GM23338 (cell line): ENCODE measurements around the gene TIAM1. TPM values are rescaled to one million over a fixed set of nuclear protein-coding genes. Genes with fewer than 3 reads are reported as not detected.

ENCODE experiments used
- ATAC-seq: fragments of 200-7000 bp; cut with Tn5 transposase; 3 replicates; pipeline ENCODE4 v1.9.1; 2020
- DNase-seq: peaks from one replicate; pipeline ENCODE4 v3.0.0-alpha.2; 2015; ENCODE audit warnings: low spot score
- H2AFZ ChIP-seq: fragments of 200-600 bp; sonication (generic); 2 replicates; pipeline ENCODE4 v1.8.0; 2016; ENCODE audit warnings: antibody characterized with exemption, mild to moderate bottlenecking, moderate library complexity
- H3F3A ChIP-seq: fragments of 200-600 bp; sonication (generic); replicated peaks from 2 replicates; pipeline ENCODE4 v1.8.0; 2017; ENCODE audit warnings: antibody characterized with exemption, mixed run types, low read depth
- H3K27ac ChIP-seq: fragments of 200-600 bp; sonication (generic); 2 replicates; pipeline ENCODE4 v1.6.1; 2016; ENCODE audit warnings: low read depth
- H3K27me3 ChIP-seq: fragments of 200-600 bp; sonication (generic); 2 replicates; pipeline ENCODE4 v1.8.0; 2016; ENCODE audit warnings: mild to moderate bottlenecking, mixed run types, moderate library complexity; ENCODE audit not compliant: insufficient read depth
- H3K36me3 ChIP-seq: fragments of 200-600 bp; sonication (generic); 2 replicates; pipeline ENCODE4 v1.8.0; 2016; ENCODE audit warnings: mild to moderate bottlenecking; ENCODE audit not compliant: insufficient read depth
- H3K4me1 ChIP-seq: fragments of 200-600 bp; sonication (generic); 2 replicates; pipeline ENCODE4 v1.8.0; 2016; ENCODE audit warnings: mild to moderate bottlenecking, moderate library complexity; ENCODE audit not compliant: insufficient read depth
- H3K4me2 ChIP-seq: fragments of 200-600 bp; sonication (generic); 2 replicates; pipeline ENCODE4 v1.7.1; 2017; ENCODE audit warnings: mixed run types
- H3K4me3 ChIP-seq: fragments of 200-600 bp; sonication (generic); 2 replicates; pipeline ENCODE4 v1.6.1; 2016; ENCODE audit warnings: mixed run types
- H3K79me2 ChIP-seq: fragments of 200-600 bp; sonication (generic); replicated peaks from 2 replicates; pipeline ENCODE4 v1.8.0; 2017; ENCODE audit warnings: mild to moderate bottlenecking; ENCODE audit not compliant: insufficient read depth
- H3K9me2 ChIP-seq: fragments of 200-600 bp; sonication (generic); 2 replicates; pipeline ENCODE4 v1.8.0; 2017; ENCODE audit not compliant: insufficient read depth
- H4K20me1 ChIP-seq: fragments of 200-600 bp; sonication (generic); replicated peaks from 2 replicates; pipeline ENCODE4 v1.8.0; 2017; ENCODE audit warnings: mild to moderate bottlenecking; ENCODE audit not compliant: insufficient read depth
- H3K27ac Mint-ChIP-seq: 2 replicates; pipeline ENCODE4 v1.8.0; 2020; ENCODE audit warnings: inconsistent platforms, mild to moderate bottlenecking, moderate library complexity, mixed read lengths
- H3K27me3 Mint-ChIP-seq: 3 replicates; pipeline ENCODE4 v1.8.0; 2022; ENCODE audit warnings: low read depth, mild to moderate bottlenecking, moderate library complexity, mixed read lengths, inconsistent platforms; ENCODE audit not compliant: insufficient read depth, poor library complexity
- H3K36me3 Mint-ChIP-seq: 3 replicates; pipeline ENCODE4 v1.8.0; 2021; ENCODE audit warnings: low read depth, mild to moderate bottlenecking, inconsistent platforms, moderate library complexity, mixed read lengths
- H3K4me1 Mint-ChIP-seq: 3 replicates; pipeline ENCODE4 v1.8.0; 2020; ENCODE audit warnings: mild to moderate bottlenecking, inconsistent platforms, mixed read lengths
- H3K4me3 Mint-ChIP-seq: 3 replicates; pipeline ENCODE4 v1.8.0; 2021; ENCODE audit warnings: moderate library complexity, mild to moderate bottlenecking, inconsistent platforms, mixed read lengths
- H3K9me3 Mint-ChIP-seq: 3 replicates; pipeline ENCODE4 v1.8.0; 2020; ENCODE audit warnings: moderate library complexity, mild to moderate bottlenecking, inconsistent platforms, mixed read lengths
- CREB1 ChIP-seq: fragments of 250-450 bp; sonication (Bioruptor Pico); IDR thresholded peaks from 2 replicates; pipeline ENCODE4 v1.5.0; 2020; ENCODE audit warnings: low read depth, mild to moderate bottlenecking, moderate library complexity
- CTCF ChIP-seq, 2 experiments: fragments of 200-600 bp in 1 of 2; sonication (generic) in 1 of 2; conservative IDR thresholded peaks; 2 replicates each; pipeline versions ENCODE4 v1.5.1 to v1.6.1; 2016 to 2017; ENCODE audit warnings: antibody characterized with exemption in 2 of 2, low read depth in 2 of 2, mild to moderate bottlenecking in 2 of 2, moderate library complexity in 1 of 2
- EZH2 ChIP-seq: fragments of 200-600 bp; sonication (generic); IDR thresholded peaks from one replicate; pipeline ENCODE4 v1.8.0; 2017; ENCODE audit warnings: antibody characterized with exemption, mild to moderate bottlenecking, low read depth; ENCODE audit not compliant: unreplicated experiment
- JUNB ChIP-seq: IDR thresholded peaks from one replicate; pipeline ENCODE4 v1.6.1; 2016; ENCODE audit warnings: antibody characterized with exemption; ENCODE audit not compliant: unreplicated experiment
- NANOG ChIP-seq: IDR thresholded peaks from 2 replicates; pipeline ENCODE4 v1.6.1; 2016; ENCODE audit warnings: antibody characterized with exemption, borderline replicate concordance
- POLR2AphosphoS5 ChIP-seq: IDR thresholded peaks from 2 replicates; pipeline ENCODE4 v1.6.1; 2016; ENCODE audit warnings: antibody characterized with exemption, low read depth
- REST ChIP-seq: IDR thresholded peaks from one replicate; pipeline ENCODE4 v1.6.1; 2018; ENCODE audit warnings: antibody characterized with exemption; ENCODE audit not compliant: unreplicated experiment
- STAT1 ChIP-seq: IDR thresholded peaks from one replicate; pipeline ENCODE4 v1.6.1; 2016; ENCODE audit warnings: antibody characterized with exemption; ENCODE audit not compliant: unreplicated experiment
- ZNF114 ChIP-seq: fragments of 250-450 bp; sonication (Bioruptor Pico); IDR thresholded peaks from 2 replicates; pipeline ENCODE4 v1.5.0; 2020; ENCODE audit warnings: mild to moderate bottlenecking, moderate library complexity
- ZNF331 ChIP-seq: fragments of 250-450 bp; sonication (Bioruptor Pico); IDR thresholded peaks from 2 replicates; pipeline ENCODE4 v1.5.0; 2020; ENCODE audit warnings: low read depth, mild to moderate bottlenecking, moderate library complexity
- polyA plus RNA-seq: library from polyadenylated mRNA; unstranded; fragments of >200 nt; fragmentation: Nextera tagmentation; extraction: Ambion mirVana; gene quantifications from 2 replicates; pipeline ENCODE4 v1.2.1, GENCODE V29; 2016
- total RNA-seq: library from RNA; depleted of rRNA; stranded (reverse); fragments of >200 nt; shearing (Covaris generic); gene quantifications from 2 replicates; pipeline ENCODE4 v1.2.3, GENCODE V29; 2014
- TF ChIP-seq, protein P1 (sequence below): IDR thresholded peaks from 2 replicates; pipeline ENCODE4 v1.6.1; 2016; ENCODE audit warnings: antibody characterized with exemption
- TF ChIP-seq, protein P2 (sequence below): fragments of 250-450 bp; sonication (Bioruptor Pico); IDR thresholded peaks from 2 replicates; pipeline ENCODE4 v1.5.0; 2020; ENCODE audit warnings: mild to moderate bottlenecking, moderate library complexity

The TIAM1 gene
- total and polyA plus RNA-seq, 2 experiments from 2014 or later: 18.5 to 20.0 TPM

GRCh38 chr21:31248598-31248997 lies 95.5 kb downstream of the TIAM1 start (continued):
- TF ChIP-seq ZNF114 (CRISPR knock-in tag) (no peak), ZNF331 (CRISPR knock-in tag) (no peak), STAT1 (no peak), JUNB (no peak), REST (no peak), CREB1 (no peak), EZH2 (no peak), POLR2AphosphoS5 (no peak)
- TF ChIP-seq, protein P1, sequence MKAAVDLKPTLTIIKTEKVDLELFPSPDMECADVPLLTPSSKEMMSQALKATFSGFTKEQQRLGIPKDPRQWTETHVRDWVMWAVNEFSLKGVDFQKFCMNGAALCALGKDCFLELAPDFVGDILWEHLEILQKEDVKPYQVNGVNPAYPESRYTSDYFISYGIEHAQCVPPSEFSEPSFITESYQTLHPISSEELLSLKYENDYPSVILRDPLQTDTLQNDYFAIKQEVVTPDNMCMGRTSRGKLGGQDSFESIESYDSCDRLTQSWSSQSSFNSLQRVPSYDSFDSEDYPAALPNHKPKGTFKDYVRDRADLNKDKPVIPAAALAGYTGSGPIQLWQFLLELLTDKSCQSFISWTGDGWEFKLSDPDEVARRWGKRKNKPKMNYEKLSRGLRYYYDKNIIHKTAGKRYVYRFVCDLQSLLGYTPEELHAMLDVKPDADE: no peak

GRCh38 chr21:31243611-31244010 lies 100.5 kb downstream of the TIAM1 start:
- H3K36me3 Mint-ChIP-seq: peaks cover 68% of the 10 kb centered on the region
- Histone ChIP-seq H4K20me1 (no peaks in the 10 kb centered on the region; the same call in 1 of the 2 replicates), H3F3A (no peaks in the 10 kb centered on the region), H3K4me3 (no peak overlapping the region), H2AFZ (no peak overlapping the region), H3K36me3 (peaks cover 21% of the 10 kb centered on the region), H3K9me2 (no peaks in the 10 kb centered on the region), H3K27ac (no peak overlapping the region), H3K27me3 (no peaks in the 10 kb centered on the region), H3K4me2 (no peak overlapping the region), H3K79me2 (no peaks in the 10 kb centered on the region), H3K4me1 (no peaks in the 10 kb centered on the region)
- DNase-seq: no peak
- peaks cover 4% of the 10 kb centered on the region for H3K27me3 Mint-ChIP-seq
- H3K9me3 Mint-ChIP-seq: peaks cover 37% of the 10 kb centered on the region
- H3K4me3 Mint-ChIP-seq: no peak overlapping the region
- H3K4me1 Mint-ChIP-seq: no peaks in the 10 kb centered on the region
- H3K27ac Mint-ChIP-seq: no peak overlapping the region
- TF ChIP-seq POLR2AphosphoS5 (no peak), NANOG (no peak), CTCF (conservative IDR thresholded peaks at IDR 0.05; ENCODE audit: low read depth in 2 of 2) (no peak), STAT1 (no peak)
- TF ChIP-seq, protein P2, sequence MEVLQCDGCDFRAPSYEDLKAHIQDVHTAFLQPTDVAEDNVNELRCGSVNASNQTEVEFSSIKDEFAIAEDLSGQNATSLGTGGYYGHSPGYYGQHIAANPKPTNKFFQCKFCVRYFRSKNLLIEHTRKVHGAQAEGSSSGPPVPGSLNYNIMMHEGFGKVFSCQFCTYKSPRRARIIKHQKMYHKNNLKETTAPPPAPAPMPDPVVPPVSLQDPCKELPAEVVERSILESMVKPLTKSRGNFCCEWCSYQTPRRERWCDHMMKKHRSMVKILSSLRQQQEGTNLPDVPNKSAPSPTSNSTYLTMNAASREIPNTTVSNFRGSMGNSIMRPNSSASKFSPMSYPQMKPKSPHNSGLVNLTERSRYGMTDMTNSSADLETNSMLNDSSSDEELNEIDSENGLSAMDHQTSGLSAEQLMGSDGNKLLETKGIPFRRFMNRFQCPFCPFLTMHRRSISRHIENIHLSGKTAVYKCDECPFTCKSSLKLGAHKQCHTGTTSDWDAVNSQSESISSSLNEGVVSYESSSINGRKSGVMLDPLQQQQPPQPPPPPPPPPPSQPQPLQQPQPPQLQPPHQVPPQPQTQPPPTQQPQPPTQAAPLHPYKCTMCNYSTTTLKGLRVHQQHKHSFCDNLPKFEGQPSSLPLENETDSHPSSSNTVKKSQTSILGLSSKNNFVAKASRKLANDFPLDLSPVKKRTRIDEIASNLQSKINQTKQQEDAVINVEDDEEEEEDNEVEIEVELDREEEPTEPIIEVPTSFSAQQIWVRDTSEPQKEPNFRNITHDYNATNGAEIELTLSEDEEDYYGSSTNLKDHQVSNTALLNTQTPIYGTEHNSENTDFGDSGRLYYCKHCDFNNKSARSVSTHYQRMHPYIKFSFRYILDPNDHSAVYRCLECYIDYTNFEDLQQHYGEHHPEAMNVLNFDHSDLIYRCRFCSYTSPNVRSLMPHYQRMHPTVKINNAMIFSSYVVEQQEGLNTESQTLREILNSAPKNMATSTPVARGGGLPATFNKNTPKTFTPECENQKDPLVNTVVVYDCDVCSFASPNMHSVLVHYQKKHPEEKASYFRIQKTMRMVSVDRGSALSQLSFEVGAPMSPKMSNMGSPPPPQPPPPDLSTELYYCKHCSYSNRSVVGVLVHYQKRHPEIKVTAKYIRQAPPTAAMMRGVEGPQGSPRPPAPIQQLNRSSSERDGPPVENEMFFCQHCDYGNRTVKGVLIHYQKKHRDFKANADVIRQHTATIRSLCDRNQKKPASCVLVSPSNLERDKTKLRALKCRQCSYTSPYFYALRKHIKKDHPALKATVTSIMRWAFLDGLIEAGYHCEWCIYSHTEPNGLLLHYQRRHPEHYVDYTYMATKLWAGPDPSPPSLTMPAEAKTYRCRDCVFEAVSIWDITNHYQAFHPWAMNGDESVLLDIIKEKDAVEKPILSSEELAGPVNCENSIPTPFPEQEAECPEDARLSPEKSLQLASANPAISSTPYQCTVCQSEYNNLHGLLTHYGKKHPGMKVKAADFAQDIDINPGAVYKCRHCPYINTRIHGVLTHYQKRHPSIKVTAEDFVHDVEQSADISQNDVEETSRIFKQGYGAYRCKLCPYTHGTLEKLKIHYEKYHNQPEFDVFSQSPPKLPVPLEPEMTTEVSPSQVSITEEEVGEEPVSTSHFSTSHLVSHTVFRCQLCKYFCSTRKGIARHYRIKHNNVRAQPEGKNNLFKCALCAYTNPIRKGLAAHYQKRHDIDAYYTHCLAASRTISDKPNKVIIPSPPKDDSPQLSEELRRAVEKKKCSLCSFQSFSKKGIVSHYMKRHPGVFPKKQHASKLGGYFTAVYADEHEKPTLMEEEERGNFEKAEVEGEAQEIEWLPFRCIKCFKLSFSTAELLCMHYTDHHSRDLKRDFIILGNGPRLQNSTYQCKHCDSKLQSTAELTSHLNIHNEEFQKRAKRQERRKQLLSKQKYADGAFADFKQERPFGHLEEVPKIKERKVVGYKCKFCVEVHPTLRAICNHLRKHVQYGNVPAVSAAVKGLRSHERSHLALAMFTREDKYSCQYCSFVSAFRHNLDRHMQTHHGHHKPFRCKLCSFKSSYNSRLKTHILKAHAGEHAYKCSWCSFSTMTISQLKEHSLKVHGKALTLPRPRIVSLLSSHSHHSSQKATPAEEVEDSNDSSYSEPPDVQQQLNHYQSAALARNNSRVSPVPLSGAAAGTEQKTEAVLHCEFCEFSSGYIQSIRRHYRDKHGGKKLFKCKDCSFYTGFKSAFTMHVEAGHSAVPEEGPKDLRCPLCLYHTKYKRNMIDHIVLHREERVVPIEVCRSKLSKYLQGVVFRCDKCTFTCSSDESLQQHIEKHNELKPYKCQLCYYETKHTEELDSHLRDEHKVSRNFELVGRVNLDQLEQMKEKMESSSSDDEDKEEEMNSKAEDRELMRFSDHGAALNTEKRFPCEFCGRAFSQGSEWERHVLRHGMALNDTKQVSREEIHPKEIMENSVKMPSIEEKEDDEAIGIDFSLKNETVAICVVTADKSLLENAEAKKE (CRISPR knock-in tag): no peak
- ATAC-seq: no peak
